LNCAP (cell line): ENCODE data around the gene TAF7.

Experiments
- TF ChIP-seq, protein P1 (sequence below): fragments of 450-650 bp; IDR thresholded peaks from 2 replicates; pipeline ENCODE4 v1.5.1; 2017; ENCODE audit warnings: mild to moderate bottlenecking

TAF7 gene, protein sequence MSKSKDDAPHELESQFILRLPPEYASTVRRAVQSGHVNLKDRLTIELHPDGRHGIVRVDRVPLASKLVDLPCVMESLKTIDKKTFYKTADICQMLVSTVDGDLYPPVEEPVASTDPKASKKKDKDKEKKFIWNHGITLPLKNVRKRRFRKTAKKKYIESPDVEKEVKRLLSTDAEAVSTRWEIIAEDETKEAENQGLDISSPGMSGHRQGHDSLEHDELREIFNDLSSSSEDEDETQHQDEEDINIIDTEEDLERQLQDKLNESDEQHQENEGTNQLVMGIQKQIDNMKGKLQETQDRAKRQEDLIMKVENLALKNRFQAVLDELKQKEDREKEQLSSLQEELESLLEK

DNA sequence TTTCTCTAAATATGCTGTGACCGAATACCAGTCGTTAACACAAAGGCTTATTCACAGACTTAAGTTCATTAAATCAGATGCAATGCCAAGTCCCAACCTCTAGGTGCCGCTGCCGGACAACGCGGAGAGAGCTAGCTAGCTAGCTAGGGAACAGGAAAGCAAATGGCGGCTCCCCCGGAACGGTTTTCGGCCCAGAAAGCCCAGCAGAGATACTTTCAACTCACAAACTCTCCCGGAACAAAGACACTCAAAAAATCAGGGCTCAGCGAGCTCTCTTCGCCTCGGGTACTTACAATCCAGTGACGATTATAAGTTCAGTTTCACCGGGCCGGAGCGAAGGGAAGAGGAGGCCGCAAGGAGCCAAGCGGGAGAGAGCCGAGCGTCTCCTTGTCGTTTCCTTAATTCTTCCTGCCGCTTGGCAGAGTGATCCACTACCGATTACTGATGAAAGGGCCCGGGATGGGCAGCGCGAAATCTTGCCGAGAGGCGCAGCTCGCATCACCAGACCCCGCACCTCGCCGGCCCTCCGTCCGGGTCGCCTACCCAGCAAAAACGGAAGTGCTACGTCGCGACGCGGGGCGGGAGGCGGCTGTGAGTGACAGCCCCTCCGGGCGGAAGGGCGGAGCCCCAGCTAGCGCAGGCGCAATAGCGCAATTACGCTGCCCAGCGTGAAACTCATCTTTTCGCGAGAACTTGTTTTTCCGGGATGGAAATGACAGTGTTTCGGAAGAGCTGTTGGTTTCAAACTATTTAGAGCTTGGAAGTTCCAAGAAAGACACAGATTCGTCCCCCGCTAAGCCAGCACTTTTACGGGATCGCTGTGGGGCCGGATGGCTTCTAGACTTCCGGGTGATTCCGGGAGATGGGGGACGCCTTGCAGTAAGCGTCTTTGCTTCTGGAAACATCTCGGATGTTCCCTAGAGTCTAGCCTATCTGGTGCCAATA is at the start of gene TAF7:
TSS of gene TAF7 (minus strand) at position 560 of the 945 bp plus-strand sequence. CDS start 740 bp downstream, outside the sequence.
- TF ChIP-seq, protein P1, sequence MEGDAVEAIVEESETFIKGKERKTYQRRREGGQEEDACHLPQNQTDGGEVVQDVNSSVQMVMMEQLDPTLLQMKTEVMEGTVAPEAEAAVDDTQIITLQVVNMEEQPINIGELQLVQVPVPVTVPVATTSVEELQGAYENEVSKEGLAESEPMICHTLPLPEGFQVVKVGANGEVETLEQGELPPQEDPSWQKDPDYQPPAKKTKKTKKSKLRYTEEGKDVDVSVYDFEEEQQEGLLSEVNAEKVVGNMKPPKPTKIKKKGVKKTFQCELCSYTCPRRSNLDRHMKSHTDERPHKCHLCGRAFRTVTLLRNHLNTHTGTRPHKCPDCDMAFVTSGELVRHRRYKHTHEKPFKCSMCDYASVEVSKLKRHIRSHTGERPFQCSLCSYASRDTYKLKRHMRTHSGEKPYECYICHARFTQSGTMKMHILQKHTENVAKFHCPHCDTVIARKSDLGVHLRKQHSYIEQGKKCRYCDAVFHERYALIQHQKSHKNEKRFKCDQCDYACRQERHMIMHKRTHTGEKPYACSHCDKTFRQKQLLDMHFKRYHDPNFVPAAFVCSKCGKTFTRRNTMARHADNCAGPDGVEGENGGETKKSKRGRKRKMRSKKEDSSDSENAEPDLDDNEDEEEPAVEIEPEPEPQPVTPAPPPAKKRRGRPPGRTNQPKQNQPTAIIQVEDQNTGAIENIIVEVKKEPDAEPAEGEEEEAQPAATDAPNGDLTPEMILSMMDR: peak; percentile 95

GRCh38 chr5:141366016-141366896 is 45.7 kb upstream of the TAF7 start:
- TF ChIP-seq, protein P1: no peak

DNA sequence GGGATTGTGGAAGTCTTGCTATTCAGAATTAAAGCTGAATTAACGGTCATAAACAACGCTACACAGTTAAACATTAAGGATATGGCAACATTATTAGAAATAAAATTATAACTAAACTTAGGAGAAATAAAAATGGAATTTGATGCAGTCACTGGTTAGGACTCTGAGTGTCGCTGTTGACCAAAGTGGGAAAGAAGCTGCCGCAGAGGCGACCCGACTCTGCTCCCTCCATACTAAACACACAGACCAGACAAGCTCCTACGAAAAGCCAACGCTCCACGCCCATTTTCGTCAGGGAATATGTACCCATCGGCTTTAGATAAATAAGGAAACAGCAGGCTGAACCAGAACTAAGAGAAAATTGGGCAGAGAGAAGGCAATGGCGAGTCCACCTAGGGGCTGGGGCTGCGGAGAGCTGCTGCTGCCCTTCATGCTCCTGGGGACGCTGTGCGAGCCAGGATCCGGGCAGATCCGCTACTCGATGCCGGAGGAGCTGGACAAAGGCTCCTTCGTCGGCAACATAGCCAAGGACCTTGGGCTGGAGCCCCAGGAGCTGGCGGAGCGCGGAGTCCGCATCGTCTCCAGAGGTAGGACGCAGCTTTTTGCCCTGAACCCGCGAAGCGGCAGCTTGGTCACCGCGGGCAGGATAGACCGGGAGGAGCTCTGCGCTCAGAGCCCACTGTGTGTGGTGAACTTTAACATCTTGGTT is 43.5 kb upstream of the TAF7 start, which contains the start of gene PCDHGA5:
TSS of gene PCDHGA5 (plus strand) at position 211 of the 709 bp plus-strand sequence. CDS start at position 380, 169 bp downstream.
- TF ChIP-seq, protein P1: peak; percentile 33; the same call in 1 of the 2 replicates

DNA sequence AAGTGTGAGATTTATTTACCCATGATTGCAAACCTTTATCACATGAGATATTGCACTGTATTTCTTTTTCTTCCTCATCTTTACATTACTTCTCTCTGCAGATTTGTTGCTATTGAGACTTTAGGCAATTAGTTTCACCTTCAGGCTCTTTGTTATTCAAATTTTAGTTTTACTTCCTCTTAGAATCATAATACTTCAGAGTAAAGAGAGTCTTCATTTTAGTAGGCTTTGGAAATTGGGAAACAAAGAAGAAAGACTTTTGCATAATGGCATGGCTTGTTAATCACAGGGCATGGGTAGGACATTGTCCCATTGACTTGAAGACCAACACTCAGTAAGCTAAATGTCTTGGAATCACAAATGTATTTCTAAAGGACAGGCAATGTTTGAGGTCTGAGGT is 42.1 kb upstream of the TAF7 start:
- TF ChIP-seq, protein P1: no peak

DNA sequence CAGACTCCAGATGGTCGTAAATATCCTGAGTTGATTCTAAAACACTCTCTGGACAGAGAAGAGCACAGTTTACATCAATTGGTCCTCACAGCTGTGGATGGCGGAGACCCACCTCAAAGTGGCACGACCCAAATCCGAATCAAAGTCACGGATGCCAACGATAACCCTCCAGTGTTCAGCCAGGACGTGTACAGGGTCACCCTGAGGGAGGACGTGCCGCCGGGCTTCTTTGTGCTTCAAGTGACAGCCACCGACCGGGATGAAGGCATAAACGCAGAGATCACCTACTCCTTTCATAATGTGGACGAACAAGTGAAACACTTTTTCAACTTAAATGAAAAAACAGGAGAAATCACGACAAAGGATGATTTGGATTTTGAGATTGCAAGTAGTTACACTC is 40.1 kb upstream of the TAF7 start:
- TF ChIP-seq, protein P1: no peak

- TF ChIP-seq, protein P1: peak; percentile 14; the same call in 1 of the 2 replicates
Observed at GRCh38 chr5:141359790-141360426, 39.3 kb upstream of the TAF7 start, which contains the start of gene PCDHGB2. Gene PCDHGB2 (plus strand): TSS chr5:141359994. CDS start chr5:141360136, 142 bp downstream.
